Hematopoietic multipotent progenitor cell treated with erythropoietin and hydrocortisone succinate and interleukin-3 and kit ligand, for 4 days (in vitro differentiated cells): ENCODE data around the gene NPHP4.

ENCODE experiments used
- DNase-seq: peaks from one replicate; pipeline ENCODE4 v3.0.0-alpha.2; 2015

The NPHP4 gene

GRCh38 chr1:5947978-5948680 is 44.1 kb downstream of the NPHP4 start:
- no peak for DNase-seq

GRCh38 chr1:5947071-5947821 is 45.0 kb downstream of the NPHP4 start:
- no peak for DNase-seq

- DNase-seq: no peak
Observed at GRCh38 chr1:5945445-5945844, 46.8 kb downstream of the NPHP4 start.

GRCh38 chr1:5944843-5945167 is 47.4 kb downstream of the NPHP4 start:
- DNase-seq: no peak

- DNase-seq: no peak
Observed at GRCh38 chr1:5944154-5944842, 47.9 kb downstream of the NPHP4 start.

- DNase-seq: no peak
Observed at GRCh38 chr1:5943343-5944124, 48.7 kb downstream of the NPHP4 start.

GRCh38 chr1:5941671-5942070 is 50.6 kb downstream of the NPHP4 start:
- no peak for DNase-seq

GRCh38 chr1:5940723-5941407 is 51.4 kb downstream of the NPHP4 start:
- no peak for DNase-seq

- no peak for DNase-seq
Observed at GRCh38 chr1:5939271-5940170, 52.7 kb downstream of the NPHP4 start.

GRCh38 chr1:5938101-5938646 is 54.1 kb downstream of the NPHP4 start:
- no peak for DNase-seq

- DNase-seq: no peak
Observed at GRCh38 chr1:5937373-5937857, 54.8 kb downstream of the NPHP4 start.

GRCh38 chr1:5936621-5937372 is 55.4 kb downstream of the NPHP4 start:
- no peak for DNase-seq

- DNase-seq: no peak
Observed at GRCh38 chr1:5936126-5936525, 56.1 kb downstream of the NPHP4 start.

GRCh38 chr1:5935026-5935425 is 57.2 kb downstream of the NPHP4 start:
- DNase-seq: no peak

GRCh38 chr1:5934058-5934884 is 58.0 kb downstream of the NPHP4 start:
- no peak for DNase-seq

- DNase-seq: no peak
Observed at GRCh38 chr1:5933676-5934057, 58.6 kb downstream of the NPHP4 start.

- no peak for DNase-seq
Observed at GRCh38 chr1:5933050-5933449, 59.2 kb downstream of the NPHP4 start.

GRCh38 chr1:5928714-5929400 is 63.4 kb downstream of the NPHP4 start:
- DNase-seq: no peak
